WTC11 (cell line): ENCODE measurements around the gene RHOH.

Experiments used
- AR ChIP-seq: fragments of 250-450 bp; sonication (Bioruptor Pico); IDR thresholded peaks from 2 replicates; pipeline ENCODE4 v1.9.0; 2021; ENCODE audit warnings: mild to moderate bottlenecking
- ATF3 ChIP-seq: sonication (generic); formaldehyde crosslinking; conservative IDR thresholded peaks from 2 replicates; pipeline ENCODE4 v1.8.1; 2022; ENCODE audit warnings: mild to moderate bottlenecking, missing genetic modification reagents
- CTCF ChIP-seq: fragments of 200-600 bp; IDR thresholded peaks from 2 replicates; pipeline ENCODE4 v1.8.0; 2022; ENCODE audit warnings: antibody characterized with exemption
- E2F4 ChIP-seq: sonication (generic); formaldehyde crosslinking; IDR thresholded peaks from 2 replicates; pipeline ENCODE4 v1.8.1; 2022; ENCODE audit warnings: low read depth, mild to moderate bottlenecking, moderate library complexity, missing genetic modification reagents, borderline replicate concordance
- JUN ChIP-seq: sonication (generic); formaldehyde crosslinking; IDR thresholded peaks from 2 replicates; pipeline ENCODE4 v1.8.0; 2023; ENCODE audit warnings: mild to moderate bottlenecking, missing genetic modification reagents
- NR1H2 ChIP-seq: sonication (generic); formaldehyde crosslinking; IDR thresholded peaks from 2 replicates; pipeline ENCODE4 v1.9.0; 2021; ENCODE audit warnings: mild to moderate bottlenecking, moderate library complexity, missing genetic modification reagents

GRCh38 chr4:40202474-40202873 is 5.6 kb downstream of the RHOH start:
- no peak for TF ChIP-seq CTCF
- no peak for TF ChIP-seq AR
- no peak for TF ChIP-seq NR1H2 (CRISPR knock-in tag)
- no peak for TF ChIP-seq ATF3 (CRISPR knock-in tag)
- TF ChIP-seq JUN (CRISPR knock-in tag), result no peak
- TF ChIP-seq E2F4, result no peak
